Immature natural killer cell (primary cell): ENCODE measurements around the gene CBX4. TPM values are rescaled to one million over a fixed set of nuclear protein-coding genes. Genes with fewer than 3 reads are reported as not detected.

ENCODE experiments used
- DNase-seq, 3 donors: peaks; one replicate each; pipeline ENCODE4 v3.0.0; 2022; ENCODE audit warnings: mixed read lengths in 1 of 3
- H3K27ac Mint-ChIP-seq, 6 donors: one replicate each; pipeline ENCODE4 v1.8.0; 2020; ENCODE audit warnings: mixed read lengths in 6 of 6, mild to moderate bottlenecking in 5 of 6, inconsistent platforms in 4 of 6, moderate library complexity in 3 of 6
- H3K27me3 Mint-ChIP-seq, 3 donors: one replicate each; pipeline ENCODE4 v1.8.0; 2020 to 2021; ENCODE audit warnings: low read depth in 3 of 3, mild to moderate bottlenecking in 3 of 3, mixed read lengths in 3 of 3, moderate library complexity in 3 of 3, inconsistent platforms in 1 of 3
- H3K36me3 Mint-ChIP-seq, 3 donors: one replicate each; pipeline ENCODE4 v1.8.0; 2020; ENCODE audit warnings: mixed read lengths in 3 of 3, inconsistent platforms in 2 of 3, mild to moderate bottlenecking in 2 of 3
- H3K4me1 Mint-ChIP-seq, 2 donors: one replicate each; pipeline ENCODE4 v1.8.0; 2020; ENCODE audit warnings: inconsistent platforms in 2 of 2, mild to moderate bottlenecking in 2 of 2, mixed read lengths in 2 of 2, moderate library complexity in 1 of 2
- H3K4me3 Mint-ChIP-seq, 5 donors: one replicate each; pipeline ENCODE4 v1.8.0; 2020; ENCODE audit warnings: mild to moderate bottlenecking in 5 of 5, mixed read lengths in 5 of 5, inconsistent platforms in 3 of 5, moderate library complexity in 3 of 5
- H3K9me3 Mint-ChIP-seq, 6 donors: one replicate each; pipeline ENCODE4 v1.8.0; 2020; ENCODE audit warnings: mild to moderate bottlenecking in 6 of 6, mixed read lengths in 6 of 6, inconsistent platforms in 4 of 6, moderate library complexity in 3 of 6
- polyA plus RNA-seq, 3 donors: library from polyadenylated mRNA; unstranded; fragments of 300-500 nt; fragmentation: Illumina TruSeq; gene quantifications; one replicate each; pipeline ENCODE4 v1.2.3, GENCODE V29; 2021

The CBX4 gene
- polyA plus RNA-seq, 3 donors from 2014 or later: 3.0 to 6.7 (median 4.9) TPM

DNA sequence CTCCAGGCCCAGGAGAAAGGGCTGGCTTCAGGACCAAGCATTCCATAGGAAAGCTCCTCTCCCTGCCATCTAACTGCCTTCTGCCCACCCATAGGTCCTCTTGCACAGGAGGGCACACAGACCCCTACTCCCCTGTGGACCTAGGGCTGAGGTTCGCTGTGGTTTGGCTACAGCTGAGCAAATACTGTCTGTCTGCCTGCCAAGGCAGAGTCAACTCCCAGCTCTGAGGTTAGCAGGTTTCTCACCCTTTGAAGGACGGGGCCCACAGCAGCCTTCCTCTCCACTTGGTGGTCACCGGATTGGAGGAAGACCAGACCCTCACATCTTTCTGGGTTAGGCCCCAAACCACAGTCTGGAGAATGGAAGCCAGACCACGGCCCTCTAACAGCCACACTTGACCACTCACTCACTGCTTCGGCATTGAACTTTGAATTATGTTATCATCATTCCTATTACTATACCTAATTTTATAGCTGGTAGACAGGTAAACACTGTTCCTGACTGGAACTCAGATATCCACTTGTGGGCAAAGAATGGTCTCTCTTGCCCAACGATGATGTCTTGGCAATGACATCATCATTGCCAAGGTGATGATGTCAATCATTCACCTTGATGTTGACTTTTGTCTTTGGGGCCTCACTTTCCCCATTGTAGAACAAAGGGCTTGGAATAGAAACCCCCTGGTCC, 14.2 kb downstream of the CBX4 start:
- Mint-ChIP-seq H3K27ac (no peak overlapping the region), H3K4me1 (peaks cover 19 to 32% of the 10 kb centered on the region in 2 donors), H3K4me3 (no peak overlapping the region), H3K27me3 (peaks cover 11 to 30% (median 12%) of the 10 kb centered on the region in 3 donors), H3K9me3 (no peaks in the 10 kb centered on the region), H3K36me3 (peaks cover 4% of the 10 kb centered on the region in 3 donors)
- peak in 1 of 3 donors; percentile 42 for DNase-seq

DNA sequence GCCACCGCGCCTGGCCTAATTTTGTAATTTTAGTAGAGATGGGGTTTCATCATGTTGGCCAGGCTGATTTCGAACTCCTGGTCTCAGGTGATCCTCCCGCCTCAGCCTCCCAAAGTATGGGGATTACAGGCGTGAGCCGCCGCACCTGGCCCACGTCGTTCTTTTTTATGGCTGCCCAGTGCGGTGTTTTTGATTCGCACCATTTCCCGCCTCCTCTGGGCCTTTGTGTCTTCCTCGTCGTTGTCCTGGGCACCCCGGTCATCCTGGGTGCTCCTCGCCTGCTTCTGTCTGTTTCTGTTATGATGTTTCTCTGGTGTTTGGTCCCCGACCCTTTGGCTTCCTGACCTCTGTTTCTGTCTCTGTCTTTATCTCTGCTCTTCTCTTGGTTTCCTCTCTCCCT, 15.0 kb downstream of the CBX4 start:
- Mint-ChIP-seq H3K4me3 (no peak overlapping the region), H3K9me3 (no peaks in the 10 kb centered on the region), H3K4me1 (peaks cover 19 to 32% of the 10 kb centered on the region in 2 donors), H3K36me3 (peaks cover 4% of the 10 kb centered on the region in 3 donors), H3K27ac (no peak overlapping the region), H3K27me3 (peaks cover 12 to 32% (median 12%) of the 10 kb centered on the region in 3 donors)
- no peak for DNase-seq

DNA sequence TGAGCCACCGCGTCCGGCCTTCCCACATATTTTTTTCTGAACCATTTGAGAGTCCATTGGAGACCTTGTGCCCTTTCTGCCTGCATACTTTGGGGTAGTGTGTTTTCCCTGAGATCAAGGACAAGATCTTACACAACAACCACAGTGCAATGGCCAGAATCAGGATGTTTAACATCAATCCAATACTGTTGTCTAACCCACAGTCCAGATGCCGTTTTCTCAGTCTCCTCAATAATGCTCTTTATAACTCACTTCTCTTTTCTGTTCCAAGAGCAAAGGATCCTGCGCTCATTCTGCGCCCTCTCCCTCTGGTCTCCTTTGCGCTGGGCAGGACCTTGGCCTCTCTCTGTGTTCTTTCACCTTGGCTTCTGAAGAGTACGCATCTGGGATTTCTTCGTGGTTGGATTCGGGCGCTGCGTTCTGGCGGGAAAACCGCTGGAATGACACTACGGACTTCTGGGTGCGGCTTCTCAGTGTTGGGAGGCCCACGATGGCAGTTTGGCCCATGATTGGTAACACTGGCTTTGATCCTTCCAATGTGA, 16.6 kb downstream of the CBX4 start:
- Mint-ChIP-seq H3K4me3 (no peak overlapping the region), H3K36me3 (peaks cover 4% of the 10 kb centered on the region in 3 donors), H3K4me1 (peaks cover 19 to 24% of the 10 kb centered on the region in 2 donors), H3K27me3 (peaks cover 12 to 31% (median 12%) of the 10 kb centered on the region in 3 donors), H3K9me3 (no peaks in the 10 kb centered on the region), H3K27ac (peak overlapping the region in 1 of 6 donors; percentile 58)
- DNase-seq: no peak

DNA sequence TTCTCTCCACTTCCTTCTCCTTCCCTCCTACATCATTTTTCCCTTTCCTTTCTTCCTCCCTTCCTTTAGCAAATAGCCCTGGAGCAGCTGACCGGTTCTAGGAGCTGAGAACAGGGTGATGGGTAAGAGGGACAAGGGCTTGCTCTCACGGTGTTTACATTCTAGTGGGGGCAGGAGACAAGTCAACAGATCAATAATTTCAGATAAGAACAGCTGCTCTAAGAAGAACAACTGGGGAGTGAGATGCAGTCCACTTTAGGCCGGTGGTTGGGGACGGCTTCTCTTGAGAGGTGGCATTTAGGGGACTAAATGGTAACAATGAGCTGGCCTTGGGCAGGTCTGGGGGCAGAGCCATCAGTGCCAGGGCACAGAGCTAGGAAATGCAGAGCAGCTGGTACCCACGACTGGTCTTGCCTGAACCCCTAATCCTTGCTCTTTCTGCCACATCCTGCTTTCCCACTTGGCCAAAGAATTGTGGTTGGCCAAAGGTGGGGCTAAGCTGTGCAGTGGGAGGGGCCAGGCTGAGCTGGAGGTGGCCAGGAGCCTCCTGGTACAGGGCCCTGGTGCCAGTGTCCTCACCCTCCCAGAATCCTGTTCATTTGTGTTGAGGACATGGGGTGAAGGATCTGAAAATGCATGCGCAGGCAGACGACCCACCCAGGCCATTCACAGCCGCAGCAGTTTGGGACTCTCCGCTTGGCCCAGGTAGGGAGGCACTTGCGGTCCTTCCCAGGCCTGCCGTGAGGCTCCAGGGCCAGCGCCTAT, 17.7 kb downstream of the CBX4 start:
- Mint-ChIP-seq H3K27me3 (peaks cover 10 to 37% (median 17%) of the 10 kb centered on the region in 3 donors), H3K27ac (no peak overlapping the region), H3K4me3 (no peak overlapping the region), H3K9me3 (no peaks in the 10 kb centered on the region), H3K36me3 (peaks cover 4% of the 10 kb centered on the region in 3 donors), H3K4me1 (peaks cover 18 to 21% of the 10 kb centered on the region in 2 donors)
- no peak for DNase-seq

DNA sequence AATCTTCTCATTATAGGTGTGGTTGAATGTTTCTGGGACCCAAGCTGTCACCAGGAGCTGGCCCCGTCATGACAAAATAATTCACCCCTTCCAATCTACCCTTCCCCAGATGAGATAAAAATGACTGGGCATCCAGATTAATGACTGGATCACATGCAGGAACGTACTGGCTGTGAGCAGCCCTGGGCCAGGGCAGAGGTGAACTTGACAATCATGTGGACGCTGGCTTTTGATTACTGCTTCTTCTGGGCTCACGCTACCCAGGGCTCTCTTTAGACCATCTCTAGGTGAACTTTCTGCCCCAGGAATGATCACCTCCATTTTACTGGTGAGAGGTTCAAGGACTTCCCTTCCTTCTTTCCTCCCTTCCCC, 18.3 kb downstream of the CBX4 start:
- peaks cover 14 to 41% (median 23%) of the 10 kb centered on the region in 3 donors for H3K27me3 Mint-ChIP-seq
- H3K4me1 Mint-ChIP-seq: peaks cover 15 to 17% of the 10 kb centered on the region in 2 donors
- H3K9me3 Mint-ChIP-seq: no peaks in the 10 kb centered on the region
- H3K4me3 Mint-ChIP-seq: no peak overlapping the region
- H3K27ac Mint-ChIP-seq: no peak overlapping the region
- DNase-seq: no peak
- peaks cover 4% of the 10 kb centered on the region in 3 donors for H3K36me3 Mint-ChIP-seq

DNA sequence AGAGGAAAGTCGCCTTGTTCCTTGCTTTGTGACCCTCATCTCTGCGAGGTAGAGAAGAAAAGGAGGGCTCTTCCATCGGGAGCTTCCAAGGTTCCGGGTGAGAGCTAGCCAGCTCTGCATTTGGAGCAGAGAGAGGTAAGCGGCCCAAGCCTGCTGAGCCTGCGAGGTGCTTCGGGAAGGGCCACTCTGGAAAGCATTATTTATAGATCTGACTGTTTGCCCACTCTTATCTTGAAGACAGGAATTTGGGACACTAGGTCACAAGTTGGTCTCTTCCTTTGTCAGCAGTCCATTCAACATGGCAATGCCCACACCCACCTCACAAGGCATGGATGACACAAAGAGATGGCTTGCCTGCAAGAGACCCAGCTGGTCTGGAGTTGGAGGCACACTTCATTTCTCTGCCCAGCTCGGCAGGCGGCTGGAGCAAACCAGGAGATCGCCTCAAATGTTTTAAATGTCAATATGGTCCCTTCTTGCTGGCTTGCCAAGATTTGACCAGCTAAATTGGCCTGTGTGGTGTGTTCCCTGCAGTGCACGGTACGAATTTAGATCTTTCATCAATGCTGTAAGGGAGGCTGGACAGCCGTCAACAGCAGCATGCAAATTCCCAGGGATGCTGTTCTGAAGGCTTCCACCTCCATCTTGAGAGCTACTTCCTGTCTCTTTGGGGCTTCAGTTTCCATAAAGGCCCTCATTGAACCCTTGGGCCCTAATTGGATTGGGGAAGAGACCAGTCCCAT, 19.5 kb downstream of the CBX4 start:
- H3K4me3 Mint-ChIP-seq: no peak overlapping the region
- peaks cover 4% of the 10 kb centered on the region in 3 donors for H3K36me3 Mint-ChIP-seq
- H3K27me3 Mint-ChIP-seq: peaks cover 17 to 31% (median 24%) of the 10 kb centered on the region in 3 donors
- no peaks in the 10 kb centered on the region for H3K9me3 Mint-ChIP-seq
- DNase-seq: no peak
- no peak overlapping the region for H3K27ac Mint-ChIP-seq
- H3K4me1 Mint-ChIP-seq: peaks cover 3 to 8% of the 10 kb centered on the region in 2 donors

DNA sequence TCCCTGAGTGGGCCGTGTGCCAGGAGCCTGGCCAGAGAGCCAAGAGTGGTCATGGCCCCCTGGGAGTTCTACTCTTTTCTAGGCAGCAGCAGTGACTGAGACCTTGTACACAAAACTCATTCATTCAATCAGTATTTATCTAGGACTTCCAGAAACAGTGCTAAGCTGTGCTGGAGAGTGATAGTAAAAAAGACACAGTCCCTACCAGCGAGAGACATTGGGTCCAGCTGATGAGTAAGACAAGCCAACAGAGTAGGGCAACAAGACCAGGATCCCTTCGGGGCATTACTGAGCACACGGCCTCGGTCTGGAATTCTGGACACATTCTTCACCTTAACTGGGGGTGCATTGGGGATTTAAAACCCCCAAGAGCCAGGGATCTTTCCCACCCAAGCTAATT, 20.2 kb downstream of the CBX4 start:
- H3K27me3 Mint-ChIP-seq: peaks cover 22 to 36% (median 27%) of the 10 kb centered on the region in 3 donors
- DNase-seq: no peak
- peaks cover 0 to 3% (median 0%) of the 10 kb centered on the region in 6 donors for H3K9me3 Mint-ChIP-seq
- H3K4me1 Mint-ChIP-seq: peaks cover 6 to 11% of the 10 kb centered on the region in 2 donors
- peaks cover 0 to 4% (median 0%) of the 10 kb centered on the region in 3 donors for H3K36me3 Mint-ChIP-seq
- H3K27ac Mint-ChIP-seq: no peak overlapping the region
- H3K4me3 Mint-ChIP-seq: no peak overlapping the region

DNA sequence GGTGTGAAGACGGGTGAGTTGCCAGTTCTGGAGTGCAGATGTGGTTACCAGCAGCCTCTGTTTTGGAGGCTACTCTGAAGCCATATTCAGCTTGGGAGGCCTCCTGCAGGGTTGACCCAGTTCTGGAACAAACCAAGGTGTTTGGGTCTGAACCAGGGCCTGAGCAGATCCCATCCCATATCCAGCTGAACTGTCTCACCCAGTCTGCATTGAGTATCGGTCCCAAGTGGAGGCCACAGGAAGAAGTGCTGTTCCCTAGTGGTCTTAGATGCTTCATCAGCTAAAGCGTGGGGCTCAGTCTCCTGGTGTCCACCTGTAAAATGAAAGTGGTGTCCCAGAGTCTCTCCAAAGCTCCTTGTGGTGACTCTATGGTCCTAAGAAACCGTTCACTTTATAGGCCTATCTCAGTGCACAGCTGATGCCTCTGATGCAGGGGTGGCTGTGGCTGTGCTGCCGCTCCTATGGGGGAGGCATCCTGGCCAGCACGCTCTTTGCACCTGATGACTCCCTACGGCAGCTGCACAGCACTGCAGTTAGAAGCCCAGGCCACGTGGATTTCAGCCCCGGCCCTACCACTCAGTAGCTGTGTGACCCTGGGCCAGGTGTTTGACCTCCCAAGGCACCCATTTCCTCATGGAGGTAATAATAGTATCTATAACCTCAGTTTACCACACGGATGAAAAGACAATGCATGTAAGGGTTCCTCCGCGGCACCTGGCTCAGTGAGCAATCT, 21.0 kb downstream of the CBX4 start:
- peaks cover 0 to 4% (median 0%) of the 10 kb centered on the region in 3 donors for H3K36me3 Mint-ChIP-seq
- peaks cover 20 to 32% (median 27%) of the 10 kb centered on the region in 3 donors for H3K27me3 Mint-ChIP-seq
- H3K9me3 Mint-ChIP-seq: peaks cover 0 to 3% (median 0%) of the 10 kb centered on the region in 6 donors
- no peak for DNase-seq
- H3K4me1 Mint-ChIP-seq: peaks cover 6 to 11% of the 10 kb centered on the region in 2 donors
- no peak overlapping the region for H3K4me3 Mint-ChIP-seq
- H3K27ac Mint-ChIP-seq: no peak overlapping the region

DNA sequence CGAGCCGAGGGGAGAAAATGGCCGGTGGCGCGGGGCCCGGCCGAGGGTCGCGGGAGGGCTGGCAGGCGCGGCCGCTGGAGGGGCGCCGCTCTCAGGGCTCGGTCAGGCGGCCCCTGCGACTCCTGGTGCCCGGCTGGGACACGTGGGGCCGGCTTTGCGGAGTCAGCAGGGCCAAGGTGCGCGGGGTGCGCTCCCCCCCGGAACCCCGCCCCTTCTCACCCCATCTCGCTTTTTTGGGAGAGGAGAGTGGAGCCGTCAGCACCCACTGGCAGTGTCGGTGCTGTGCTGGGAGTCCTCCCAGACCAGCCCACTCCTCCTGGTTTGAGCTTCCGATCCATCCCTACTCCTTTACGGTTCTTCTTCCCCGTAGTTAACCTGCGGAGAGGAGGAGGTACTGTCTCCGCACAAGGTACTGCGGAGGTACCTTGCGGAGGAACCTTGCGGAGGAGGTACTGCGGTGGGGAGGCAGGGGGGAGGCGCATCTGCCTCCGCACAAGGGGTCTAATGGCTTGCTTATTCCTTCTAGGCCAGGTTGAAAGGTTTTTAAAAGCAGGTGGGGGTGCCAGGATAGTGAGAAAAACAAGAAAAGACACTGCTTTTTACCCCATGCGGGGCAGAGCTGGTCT, 23.3 kb downstream of the CBX4 start:
- peaks cover 15 to 22% of the 10 kb centered on the region in 2 donors for H3K4me1 Mint-ChIP-seq
- peaks cover 0 to 3% (median 0%) of the 10 kb centered on the region in 6 donors for H3K9me3 Mint-ChIP-seq
- peak overlapping the region in 1 of 6 donors; percentile 51 for H3K27ac Mint-ChIP-seq
- no peaks in the 10 kb centered on the region for H3K36me3 Mint-ChIP-seq
- peak overlapping the region in 4 of 5 donors; percentile 29 to 63 (median 46) for H3K4me3 Mint-ChIP-seq
- DNase-seq: no peak
- H3K27me3 Mint-ChIP-seq: peaks cover 33 to 44% (median 37%) of the 10 kb centered on the region in 3 donors

DNA sequence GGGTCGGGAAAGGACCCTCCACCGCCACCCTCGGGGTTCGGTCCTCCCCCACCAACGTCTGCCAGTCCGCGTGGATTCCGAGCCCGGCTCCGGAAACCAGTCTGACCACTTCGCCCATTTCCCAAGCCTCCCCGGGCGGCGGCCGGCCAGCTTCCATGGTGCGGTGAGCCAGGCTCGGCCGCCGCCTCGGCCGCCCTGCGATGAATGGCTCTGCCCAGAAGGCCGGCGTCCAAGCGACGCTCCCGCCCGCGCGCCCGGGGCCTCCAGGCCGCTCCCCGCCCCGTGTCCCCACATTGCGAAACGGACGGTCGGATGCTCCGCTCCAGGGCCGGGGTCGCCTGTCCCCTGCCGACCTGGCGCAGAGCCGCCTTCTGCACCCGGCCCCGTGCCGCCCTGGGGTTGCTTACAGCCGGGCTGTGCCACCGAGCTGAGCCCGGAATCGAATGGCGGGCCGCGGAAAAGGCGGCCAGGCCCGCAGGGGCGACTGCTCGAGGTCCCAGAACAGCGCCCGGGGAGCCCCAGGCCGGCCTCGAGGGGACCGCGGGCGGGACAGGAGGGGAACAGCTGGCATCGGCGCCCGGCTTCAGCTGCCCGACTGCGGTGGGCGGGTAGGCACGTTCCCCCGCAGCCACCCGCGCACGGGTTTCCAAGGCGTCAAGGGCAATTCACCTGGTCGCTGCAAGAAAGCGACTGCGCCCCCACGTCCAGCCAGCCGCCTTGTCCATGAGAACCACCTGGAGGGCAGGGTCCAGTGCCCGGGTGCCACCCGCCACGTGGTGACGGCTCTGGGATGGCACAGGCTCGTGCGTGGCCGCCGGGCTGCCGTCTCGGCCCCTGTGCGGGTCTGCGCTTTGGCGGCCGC, 24.0 kb downstream of the CBX4 start:
- peaks cover 20 to 26% of the 10 kb centered on the region in 2 donors for H3K4me1 Mint-ChIP-seq
- no peak overlapping the region for H3K27ac Mint-ChIP-seq
- no peak overlapping the region for H3K4me3 Mint-ChIP-seq
- H3K9me3 Mint-ChIP-seq: peaks cover 0 to 3% (median 0%) of the 10 kb centered on the region in 6 donors
- peaks cover 33 to 45% (median 36%) of the 10 kb centered on the region in 3 donors for H3K27me3 Mint-ChIP-seq
- no peaks in the 10 kb centered on the region for H3K36me3 Mint-ChIP-seq
- no peak for DNase-seq

DNA sequence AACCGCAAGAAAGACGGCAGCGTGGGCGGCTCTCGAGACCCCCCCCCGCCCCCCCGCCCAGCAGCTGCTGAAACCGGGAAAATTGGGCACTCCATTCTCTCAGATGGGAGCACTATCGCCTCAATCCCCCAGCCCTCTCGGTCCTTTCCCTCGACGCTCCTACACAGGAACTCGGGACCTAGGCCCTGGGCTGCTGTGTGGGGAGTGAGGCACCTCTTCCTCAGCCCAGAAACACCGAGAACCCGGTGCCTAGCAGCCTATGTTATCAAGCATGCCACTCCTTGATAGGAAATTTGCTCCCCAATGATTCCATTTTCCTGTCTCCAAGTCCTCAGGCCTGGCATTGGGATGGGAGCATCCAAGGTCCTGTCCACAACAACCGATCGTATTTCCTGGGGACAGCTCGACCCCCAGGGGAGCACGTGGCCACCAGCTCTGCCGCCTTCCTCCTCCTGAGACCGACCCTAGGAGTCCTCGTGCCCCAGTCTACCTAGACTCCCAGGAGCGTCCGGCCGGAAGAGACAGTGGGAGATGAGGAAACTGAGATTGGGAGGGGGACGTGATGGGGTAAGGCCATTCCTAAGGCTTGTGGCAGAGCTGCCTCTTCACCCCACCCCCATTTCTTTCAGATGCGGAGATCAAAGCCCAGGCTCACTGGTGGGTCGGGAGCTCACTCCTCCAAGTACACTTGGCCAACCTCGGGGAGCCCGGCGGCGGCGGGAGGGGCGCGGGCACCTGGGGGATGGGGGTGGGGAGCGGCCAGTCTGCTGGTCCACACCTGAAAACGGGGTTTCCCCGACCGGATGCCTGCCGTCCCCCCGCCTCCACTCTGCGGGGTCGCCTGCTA, 24.9 kb downstream of the CBX4 start:
- Mint-ChIP-seq H3K36me3 (no peaks in the 10 kb centered on the region), H3K27ac (peak overlapping the region in 1 of 6 donors; percentile 37), H3K27me3 (peaks cover 30 to 48% (median 39%) of the 10 kb centered on the region in 3 donors), H3K9me3 (peaks cover 0 to 3% (median 0%) of the 10 kb centered on the region in 6 donors), H3K4me3 (peak overlapping the region; percentile 22 to 61 (median 50)), H3K4me1 (peaks cover 20 to 27% of the 10 kb centered on the region in 2 donors)
- no peak for DNase-seq
